Activated naive CD4-positive, alpha-beta T cell treated with anti-CD3 and anti-CD28 coated beads, Interleukin-2, amount 50 U/mL, for 72 hours (primary cell): ENCODE data around the gene PADI1. TPM values are rescaled to one million over a fixed set of nuclear protein-coding genes. Genes with fewer than 3 reads are reported as not detected.
A peak's percentile ranks its signal among the peaks of the same experiment; 100 is the strongest.

Experiments used
- ATAC-seq, 2 donors: fragments of 150-1000 bp; cut with Tn5 transposase; 2 replicates each; pipeline ENCODE4 v1.10.0; 2021; ENCODE audit warnings: mild to moderate bottlenecking in 2 of 2, moderate library complexity in 2 of 2
- DNase-seq, 2 donors: peaks; one replicate each; pipeline ENCODE4 v3.0.0; 2021 to 2022; ENCODE audit warnings: low spot score in 2 of 2
- H3K27ac Mint-ChIP-seq, 2 donors: one replicate each; pipeline ENCODE4 v1.8.0; 2022; ENCODE audit warnings: mild to moderate bottlenecking in 2 of 2, mixed read lengths in 2 of 2
- H3K36me3 Mint-ChIP-seq, 2 donors: one replicate each; pipeline ENCODE4 v1.8.0; 2022; ENCODE audit warnings: mixed read lengths in 2 of 2
- H3K9me3 Mint-ChIP-seq, 2 donors: one replicate each; pipeline ENCODE4 v1.8.0; 2022; ENCODE audit warnings: mixed read lengths in 2 of 2
- total RNA-seq, 2 donors: library from RNA; stranded (reverse); gene quantifications; one replicate each; pipeline ENCODE4 v1.2.3, GENCODE V29; 2022

PADI1 gene
- total RNA-seq, result not detected

- peak within 1 kb of the TSS in 1 of 2 donors; percentile 11 for H3K27ac Mint-ChIP-seq
- ATAC-seq (no peak), DNase-seq (no peak)
- no peaks in the 10 kb centered on the region for H3K36me3 Mint-ChIP-seq
- peaks cover 0 to 5% of the 10 kb centered on the region in 2 donors for H3K9me3 Mint-ChIP-seq
Measured at GRCh38 chr1:17204546-17205440, at the start of gene PADI1. Gene PADI1 (plus strand): TSS chr1:17205128. CDS start chr1:17205218, 90 bp downstream.

GRCh38 chr1:17155257-17155920 is 49.5 kb upstream of the PADI1 start:
- DNase-seq (no peak), ATAC-seq (no peak)
- peaks cover 33 to 36% of the 10 kb centered on the region in 2 donors for H3K9me3 Mint-ChIP-seq
- peaks cover 41 to 43% of the 10 kb centered on the region in 2 donors for H3K36me3 Mint-ChIP-seq
- peak overlapping the region in 1 of 2 donors; percentile 70 for H3K27ac Mint-ChIP-seq

GRCh38 chr1:17156108-17156507 is 48.8 kb upstream of the PADI1 start:
- DNase-seq, result no peak
- peaks cover 32 to 34% of the 10 kb centered on the region in 2 donors for H3K9me3 Mint-ChIP-seq
- H3K36me3 Mint-ChIP-seq, result peaks cover 38 to 39% of the 10 kb centered on the region in 2 donors
- no peak for ATAC-seq
- H3K27ac Mint-ChIP-seq, result no peak overlapping the region

GRCh38 chr1:17158961-17159360 is 46.0 kb upstream of the PADI1 start:
- H3K9me3 Mint-ChIP-seq, result peaks cover 21% of the 10 kb centered on the region in 2 donors

GRCh38 chr1:17161137-17161740 is 43.7 kb upstream of the PADI1 start:
- ATAC-seq, result no peak
- H3K27ac Mint-ChIP-seq, result no peak overlapping the region
- no peak for DNase-seq
- peaks cover 5 to 6% of the 10 kb centered on the region in 2 donors for H3K36me3 Mint-ChIP-seq
- H3K9me3 Mint-ChIP-seq, result peaks cover 4 to 6% of the 10 kb centered on the region in 2 donors

More at GRCh38 chr1:17158961-17159360, 46.0 kb upstream of the PADI1 start:
- Mint-ChIP-seq H3K36me3 (peaks cover 24 to 25% of the 10 kb centered on the region in 2 donors), H3K27ac (no peak overlapping the region)
- no peak for DNase-seq
- ATAC-seq, result no peak

- DNase-seq (no peak), ATAC-seq (no peak)
- Mint-ChIP-seq H3K36me3 (no peaks in the 10 kb centered on the region), H3K9me3 (no peaks in the 10 kb centered on the region), H3K27ac (no peak overlapping the region)
Measured at GRCh38 chr1:17161926-17162800, 42.8 kb upstream of the PADI1 start.

- no peak for ATAC-seq
- H3K36me3 Mint-ChIP-seq, result no peaks in the 10 kb centered on the region
Measured at GRCh38 chr1:17162941-17163340, 42.0 kb upstream of the PADI1 start.

GRCh38 chr1:17163371-17163770 is 41.6 kb upstream of the PADI1 start:
- Mint-ChIP-seq H3K9me3 (no peaks in the 10 kb centered on the region), H3K36me3 (no peaks in the 10 kb centered on the region), H3K27ac (no peak overlapping the region)
- DNase-seq (no peak), ATAC-seq (no peak)

More at GRCh38 chr1:17162941-17163340, 42.0 kb upstream of the PADI1 start:
- Mint-ChIP-seq H3K9me3 (no peaks in the 10 kb centered on the region), H3K27ac (no peak overlapping the region)
- no peak for DNase-seq

GRCh38 chr1:17163789-17164666 is 40.9 kb upstream of the PADI1 start:
- H3K36me3 Mint-ChIP-seq, result no peaks in the 10 kb centered on the region
- DNase-seq, result no peak
- no peak for ATAC-seq
- no peaks in the 10 kb centered on the region for H3K9me3 Mint-ChIP-seq
- no peak overlapping the region for H3K27ac Mint-ChIP-seq

- Mint-ChIP-seq H3K9me3 (no peaks in the 10 kb centered on the region), H3K36me3 (no peaks in the 10 kb centered on the region), H3K27ac (no peak overlapping the region)
- no peak for DNase-seq
- ATAC-seq, result no peak
Measured at GRCh38 chr1:17165823-17166222, 39.1 kb upstream of the PADI1 start.

GRCh38 chr1:17167041-17167785 is 37.7 kb upstream of the PADI1 start:
- H3K27ac Mint-ChIP-seq, result no peak overlapping the region
- DNase-seq (no peak), ATAC-seq (no peak)
- H3K36me3 Mint-ChIP-seq, result no peaks in the 10 kb centered on the region
- H3K9me3 Mint-ChIP-seq, result no peaks in the 10 kb centered on the region

GRCh38 chr1:17167786-17168090 is 37.2 kb upstream of the PADI1 start:
- H3K9me3 Mint-ChIP-seq, result no peaks in the 10 kb centered on the region
- no peaks in the 10 kb centered on the region for H3K36me3 Mint-ChIP-seq
- ATAC-seq (peak in 1 of 2 donors; percentile 9), DNase-seq (no peak)
- no peak overlapping the region for H3K27ac Mint-ChIP-seq

- peak in 1 of 2 donors; percentile 33 for ATAC-seq
- no peak for DNase-seq
- no peak overlapping the region for H3K27ac Mint-ChIP-seq
- no peaks in the 10 kb centered on the region for H3K36me3 Mint-ChIP-seq
- H3K9me3 Mint-ChIP-seq, result peaks cover 0 to 3% of the 10 kb centered on the region in 2 donors
Measured at GRCh38 chr1:17168091-17168876, 36.6 kb upstream of the PADI1 start.

- DNase-seq, result no peak
- ATAC-seq, result no peak
- Mint-ChIP-seq H3K9me3 (peaks cover 0 to 6% of the 10 kb centered on the region in 2 donors), H3K27ac (peak overlapping the region in 1 of 2 donors; percentile 23), H3K36me3 (no peaks in the 10 kb centered on the region)
Measured at GRCh38 chr1:17170571-17170970, 34.4 kb upstream of the PADI1 start.
